ENCODE results near the gene PRDM5.

PRDM5 gene

DNA sequence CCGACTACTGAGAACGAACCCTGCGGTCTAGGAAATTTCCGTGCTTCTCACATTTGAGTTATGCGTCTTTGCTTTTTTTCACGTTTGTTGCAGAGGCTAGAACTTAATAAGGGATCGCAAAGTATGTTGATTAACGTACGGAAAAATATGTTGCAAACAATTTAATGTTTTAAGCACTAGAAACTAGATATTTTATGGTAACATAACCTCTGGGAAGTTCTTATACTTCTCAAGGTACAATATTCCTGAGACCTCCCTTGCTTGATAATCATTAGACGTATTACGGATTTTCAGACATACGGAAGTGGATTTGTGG lies 639 bp upstream of the PRDM5 start:
- H3K27ac Mint-ChIP-seq, result no peak overlapping the region
- H3K27me3 Mint-ChIP-seq, result peaks cover 24 to 25% of the 10 kb centered on the region in 2 donors
- no peaks in the 10 kb centered on the region for H3K9me3 Mint-ChIP-seq
- H3K4me3 Mint-ChIP-seq, result no peak overlapping the region
- no peak for DNase-seq
- peaks cover 5% of the 10 kb centered on the region in 2 donors for H3K36me3 Mint-ChIP-seq
- peaks cover 5 to 8% of the 10 kb centered on the region in 2 donors for H3K4me1 Mint-ChIP-seq
- no peak for ATAC-seq (replicated peaks)

- DNase-seq (no peak), ATAC-seq (replicated peaks) (peak in 1 of 2 donors; percentile 33)
- H3K4me3 Mint-ChIP-seq, result peak overlapping the region; percentile 72 to 80
- peaks cover 5% of the 10 kb centered on the region in 2 donors for H3K36me3 Mint-ChIP-seq
- peak overlapping the region; percentile 22 for H3K27ac Mint-ChIP-seq
- peaks cover 0 to 3% of the 10 kb centered on the region in 2 donors for H3K9me3 Mint-ChIP-seq
- H3K27me3 Mint-ChIP-seq, result peaks cover 24 to 25% of the 10 kb centered on the region in 2 donors
- H3K4me1 Mint-ChIP-seq, result peaks cover 5 to 8% of the 10 kb centered on the region in 2 donors
Measured at GRCh38 chr4:120921456-120922380, 808 bp downstream of the PRDM5 start.

DNA sequence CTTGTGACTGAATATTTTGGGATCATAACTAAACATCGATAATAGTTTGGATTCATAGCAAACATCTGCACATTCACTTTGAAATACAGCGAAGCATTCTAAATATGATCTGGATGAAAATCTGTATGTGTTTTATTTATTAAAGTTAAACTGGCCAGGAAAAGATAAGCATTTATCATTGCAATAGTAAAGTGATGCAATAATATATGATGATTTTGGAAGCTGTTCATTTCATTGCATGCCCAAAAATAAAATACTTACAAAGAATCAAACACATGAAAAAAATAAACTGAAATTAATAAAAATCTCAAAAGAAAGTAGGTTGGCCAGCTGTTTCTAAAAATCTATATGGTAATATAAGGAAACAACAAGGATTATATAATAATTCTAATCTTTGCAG lies 1.9 kb downstream of the PRDM5 start:
- peaks cover 0 to 3% of the 10 kb centered on the region in 2 donors for H3K9me3 Mint-ChIP-seq
- H3K36me3 Mint-ChIP-seq, result peaks cover 5% of the 10 kb centered on the region in 2 donors
- ATAC-seq (replicated peaks) (no peak), DNase-seq (no peak)
- H3K27me3 Mint-ChIP-seq, result peaks cover 21 to 24% of the 10 kb centered on the region in 2 donors
- H3K27ac Mint-ChIP-seq, result no peak overlapping the region
- H3K4me1 Mint-ChIP-seq, result peaks cover 5 to 8% of the 10 kb centered on the region in 2 donors
- H3K4me3 Mint-ChIP-seq, result no peak overlapping the region

DNA sequence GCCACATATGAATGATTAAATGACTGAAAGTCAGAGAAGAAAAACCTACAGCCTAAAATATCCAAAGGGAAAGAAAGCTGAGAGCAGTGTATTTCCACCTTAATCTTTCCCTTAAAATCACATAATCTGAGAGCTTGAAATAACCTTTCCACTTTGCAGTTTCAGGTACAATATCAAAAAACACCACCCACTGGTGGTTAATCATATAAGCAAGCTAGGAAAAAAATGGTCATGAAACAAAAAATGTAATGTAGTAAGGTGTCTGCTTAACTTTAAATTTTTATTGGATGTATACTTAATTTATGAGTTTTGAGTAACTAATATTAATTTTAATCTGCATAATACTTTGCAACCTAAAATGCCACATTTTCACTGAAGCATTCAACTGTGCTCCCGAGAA lies 3.2 kb downstream of the PRDM5 start:
- no peak for DNase-seq
- no peak for ATAC-seq (replicated peaks)
- no peak overlapping the region for H3K4me3 Mint-ChIP-seq
- H3K36me3 Mint-ChIP-seq, result peaks cover 5% of the 10 kb centered on the region in 2 donors
- no peak overlapping the region for H3K27ac Mint-ChIP-seq
- H3K4me1 Mint-ChIP-seq, result peaks cover 5 to 8% of the 10 kb centered on the region in 2 donors
- H3K9me3 Mint-ChIP-seq, result peaks cover 0 to 3% of the 10 kb centered on the region in 2 donors
- peaks cover 21 to 22% of the 10 kb centered on the region in 2 donors for H3K27me3 Mint-ChIP-seq

DNA sequence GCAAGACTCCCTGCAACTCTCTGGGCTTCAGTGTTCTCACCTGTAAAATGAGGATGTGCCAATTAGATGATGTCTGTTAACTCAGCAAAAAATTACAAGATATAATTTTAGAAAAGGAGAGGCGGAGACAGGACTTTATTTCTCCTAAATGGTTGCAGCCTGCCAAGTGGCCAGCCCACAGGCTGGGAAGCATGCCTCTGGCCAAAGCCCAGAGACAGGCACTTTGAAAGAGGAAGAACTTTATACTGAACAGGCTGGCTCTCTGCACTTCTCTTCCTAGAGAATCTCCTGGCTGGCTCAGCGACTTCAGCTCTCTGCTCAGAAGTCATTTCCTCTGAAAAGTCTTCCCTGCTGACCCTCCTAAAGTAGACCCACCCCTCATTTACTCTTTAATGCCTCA lies 3.7 kb downstream of the PRDM5 start:
- Mint-ChIP-seq H3K27me3 (peaks cover 16 to 18% of the 10 kb centered on the region in 2 donors), H3K36me3 (peaks cover 5% of the 10 kb centered on the region in 2 donors), H3K4me3 (no peak overlapping the region), H3K9me3 (peaks cover 0 to 3% of the 10 kb centered on the region in 2 donors), H3K27ac (no peak overlapping the region), H3K4me1 (peaks cover 5 to 8% of the 10 kb centered on the region in 2 donors)
- DNase-seq, result no peak
- ATAC-seq (replicated peaks), result no peak

GRCh38 chr4:120918092-120918491 lies 4.4 kb downstream of the PRDM5 start:
- Mint-ChIP-seq H3K4me3 (no peak overlapping the region), H3K36me3 (peaks cover 5% of the 10 kb centered on the region in 2 donors), H3K4me1 (peaks cover 5 to 8% of the 10 kb centered on the region in 2 donors), H3K27ac (no peak overlapping the region), H3K27me3 (peaks cover 11% of the 10 kb centered on the region in 2 donors), H3K9me3 (peaks cover 0 to 3% of the 10 kb centered on the region in 2 donors)
- no peak for ATAC-seq (replicated peaks)
- no peak for DNase-seq

GRCh38 chr4:120916937-120917336 lies 5.6 kb downstream of the PRDM5 start:
- Mint-ChIP-seq H3K27ac (no peak overlapping the region), H3K27me3 (peaks cover 8% of the 10 kb centered on the region in 2 donors), H3K9me3 (peaks cover 0 to 3% of the 10 kb centered on the region in 2 donors), H3K36me3 (peaks cover 4 to 5% of the 10 kb centered on the region in 2 donors), H3K4me3 (no peak overlapping the region), H3K4me1 (peaks cover 4 to 6% of the 10 kb centered on the region in 2 donors)
- no peak for DNase-seq
- ATAC-seq (replicated peaks), result no peak

DNA sequence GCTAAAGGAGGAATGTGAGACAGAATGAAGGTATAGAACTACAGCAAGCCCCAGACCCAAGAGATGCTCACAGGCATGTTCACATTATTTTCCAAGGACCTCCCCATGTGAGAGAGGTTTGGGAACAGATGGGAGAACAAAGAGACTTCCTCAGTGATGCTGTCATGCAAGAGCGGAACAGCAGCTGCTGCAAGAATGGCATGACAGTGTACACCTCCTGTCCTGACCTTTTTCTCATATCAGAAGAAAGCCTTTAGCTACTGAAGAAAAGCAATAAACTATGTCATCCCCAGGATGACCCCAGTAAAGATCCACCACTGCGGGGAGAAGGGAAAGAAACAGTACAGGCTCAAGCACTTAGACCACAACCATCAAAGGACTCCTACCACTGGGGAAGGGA lies 7.2 kb downstream of the PRDM5 start:
- H3K9me3 Mint-ChIP-seq, result peaks cover 0 to 3% of the 10 kb centered on the region in 2 donors
- no peak for ATAC-seq (replicated peaks)

DNA sequence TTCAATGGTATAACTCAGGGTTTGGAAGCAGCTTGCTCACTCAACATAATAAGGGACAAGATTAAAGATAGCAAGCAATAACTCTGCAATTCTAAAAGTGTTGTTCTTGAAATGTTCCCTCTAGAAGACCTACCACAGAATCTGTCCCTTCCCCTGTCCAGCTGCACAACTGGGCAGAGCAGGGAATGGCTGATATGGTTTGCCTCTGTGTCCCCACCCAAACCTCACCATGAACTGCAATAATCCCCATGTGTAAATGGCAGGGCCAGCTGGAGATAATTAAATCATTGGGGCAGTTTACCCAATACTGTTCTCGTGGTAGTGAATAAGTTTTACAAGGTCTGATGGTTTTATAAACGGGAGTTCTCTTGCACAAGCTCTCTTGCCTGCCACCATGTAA lies 19.1 kb downstream of the PRDM5 start:
- H3K4me3 Mint-ChIP-seq, result no peak overlapping the region
- no peaks in the 10 kb centered on the region for H3K4me1 Mint-ChIP-seq
- H3K27ac Mint-ChIP-seq, result no peak overlapping the region
- DNase-seq (no peak), ATAC-seq (replicated peaks) (no peak)
- H3K27me3 Mint-ChIP-seq, result no peaks in the 10 kb centered on the region
- no peaks in the 10 kb centered on the region for H3K9me3 Mint-ChIP-seq
- no peaks in the 10 kb centered on the region for H3K36me3 Mint-ChIP-seq

More for the DNA sequence above, 7.2 kb downstream of the PRDM5 start:
- peaks cover 0 to 4% of the 10 kb centered on the region in 2 donors for H3K27me3 Mint-ChIP-seq
- no peak for DNase-seq
- H3K27ac Mint-ChIP-seq, result no peak overlapping the region
- no peaks in the 10 kb centered on the region for H3K4me1 Mint-ChIP-seq
- no peak overlapping the region for H3K4me3 Mint-ChIP-seq
- H3K36me3 Mint-ChIP-seq, result no peaks in the 10 kb centered on the region

DNA sequence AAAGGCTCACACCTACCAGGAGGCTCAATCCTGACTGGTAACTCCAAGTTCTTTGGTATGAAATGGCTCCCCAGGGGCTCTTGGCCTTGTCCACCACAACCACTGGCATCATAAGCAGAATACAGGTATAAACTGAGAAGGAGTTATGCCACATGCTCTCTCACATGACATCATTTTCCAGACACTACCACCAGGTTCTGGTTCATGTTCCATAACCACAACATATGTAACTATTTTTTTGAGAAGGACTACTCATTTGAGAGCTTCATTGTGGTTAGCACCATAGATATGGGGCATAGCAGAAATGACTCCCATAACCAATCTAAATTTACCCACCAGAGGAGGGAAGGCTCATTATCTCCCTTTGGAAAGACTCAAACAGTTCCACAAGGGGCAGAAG lies 19.6 kb downstream of the PRDM5 start:
- DNase-seq, result no peak
- H3K36me3 Mint-ChIP-seq, result no peaks in the 10 kb centered on the region
- H3K4me1 Mint-ChIP-seq, result no peaks in the 10 kb centered on the region
- H3K9me3 Mint-ChIP-seq, result no peaks in the 10 kb centered on the region
- no peak overlapping the region for H3K27ac Mint-ChIP-seq
- H3K27me3 Mint-ChIP-seq, result no peaks in the 10 kb centered on the region
- H3K4me3 Mint-ChIP-seq, result no peak overlapping the region
- peak; percentile 19 to 27 for ATAC-seq (replicated peaks)

GRCh38 chr4:120901731-120902130 lies 20.8 kb downstream of the PRDM5 start:
- Mint-ChIP-seq H3K36me3 (no peaks in the 10 kb centered on the region), H3K27me3 (no peaks in the 10 kb centered on the region), H3K4me1 (no peaks in the 10 kb centered on the region), H3K27ac (no peak overlapping the region), H3K4me3 (no peak overlapping the region), H3K9me3 (no peaks in the 10 kb centered on the region)
- ATAC-seq (replicated peaks) (no peak), DNase-seq (no peak)

- ATAC-seq (replicated peaks), result no peak
- H3K27ac Mint-ChIP-seq, result no peak overlapping the region
- H3K4me1 Mint-ChIP-seq, result no peaks in the 10 kb centered on the region
- no peak for DNase-seq
- H3K36me3 Mint-ChIP-seq, result no peaks in the 10 kb centered on the region
- H3K27me3 Mint-ChIP-seq, result no peaks in the 10 kb centered on the region
- peaks cover 0 to under 1% of the 10 kb centered on the region in 2 donors for H3K9me3 Mint-ChIP-seq
- H3K4me3 Mint-ChIP-seq, result no peak overlapping the region
Measured at GRCh38 chr4:120897981-120898719, 24.4 kb downstream of the PRDM5 start.

GRCh38 chr4:120895554-120895953 lies 27.0 kb downstream of the PRDM5 start:
- no peak overlapping the region for H3K4me3 Mint-ChIP-seq

DNA sequence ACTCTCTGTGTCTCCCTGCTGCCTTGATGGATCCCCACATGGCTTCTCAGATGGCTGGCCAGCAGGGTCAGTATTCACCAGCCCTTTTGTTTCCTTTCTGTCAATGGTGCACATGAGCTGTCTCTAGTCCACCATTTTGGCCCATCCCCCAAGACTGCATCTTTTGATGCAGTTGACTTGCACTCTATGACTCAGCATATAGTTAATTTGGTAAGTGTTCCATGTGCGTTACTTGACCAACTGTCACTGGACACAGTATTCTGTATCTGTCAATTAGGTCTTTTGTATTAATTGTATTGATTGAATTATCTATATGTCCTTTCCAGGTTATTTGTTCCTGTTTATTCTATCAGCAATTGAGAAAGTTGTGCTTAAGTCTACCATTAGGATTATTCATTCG lies 29.2 kb downstream of the PRDM5 start:
- no peak overlapping the region for H3K27ac Mint-ChIP-seq
- no peaks in the 10 kb centered on the region for H3K36me3 Mint-ChIP-seq
- ATAC-seq (replicated peaks) (no peak), DNase-seq (no peak)
- H3K27me3 Mint-ChIP-seq, result no peaks in the 10 kb centered on the region
- no peaks in the 10 kb centered on the region for H3K4me1 Mint-ChIP-seq
- peaks cover 9 to 12% of the 10 kb centered on the region in 2 donors for H3K9me3 Mint-ChIP-seq
- H3K4me3 Mint-ChIP-seq, result no peak overlapping the region

More at GRCh38 chr4:120895554-120895953, 27.0 kb downstream of the PRDM5 start:
- ATAC-seq (replicated peaks) (no peak), DNase-seq (no peak)
- H3K36me3 Mint-ChIP-seq, result no peaks in the 10 kb centered on the region
- H3K9me3 Mint-ChIP-seq, result peaks cover 4 to 7% of the 10 kb centered on the region in 2 donors
- no peaks in the 10 kb centered on the region for H3K27me3 Mint-ChIP-seq
- H3K4me1 Mint-ChIP-seq, result no peaks in the 10 kb centered on the region
- no peak overlapping the region for H3K27ac Mint-ChIP-seq

Data from stimulated activated naive B cell treated with anti-CD40 and anti-IgM and Interleukin-4, amounts not matched to agents 10 μg/mL and 1 μg/mL and 100 μg/mL, for 72 hours (primary cell).